ENCODE data around the gene VSIG10.
"Not testable (repeated sequence)": the region's sequence is repeated elsewhere in the genome, so short reads cannot be mapped to it uniquely, and the experiment has no call there.

VSIG10 gene

DNA sequence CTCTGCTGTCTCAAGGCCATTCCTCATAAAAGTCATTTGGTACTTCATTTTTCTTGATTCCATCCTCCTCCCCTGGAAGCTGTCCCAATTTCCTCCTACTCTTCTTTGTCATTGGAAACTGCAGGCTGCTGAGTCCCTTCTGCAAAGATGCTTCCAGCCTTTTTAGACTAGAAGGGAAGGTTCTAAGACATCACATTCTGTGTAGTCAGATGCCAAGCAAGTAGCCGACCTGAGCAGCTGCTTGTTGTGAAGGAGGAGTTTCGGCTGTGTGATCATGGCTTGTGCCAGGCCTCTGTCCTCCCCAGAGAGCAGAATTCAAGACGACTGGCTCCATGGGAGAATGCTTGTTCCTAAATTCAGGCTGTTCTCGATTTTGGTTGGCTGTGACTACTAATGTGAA, 78.6 kb downstream of the VSIG10 start:
- no peak for DNase-seq

- no peak for DNase-seq
These were observed 80.4 kb downstream of the VSIG10 start for GRCh38 chr12:118023301-118023860.

DNA sequence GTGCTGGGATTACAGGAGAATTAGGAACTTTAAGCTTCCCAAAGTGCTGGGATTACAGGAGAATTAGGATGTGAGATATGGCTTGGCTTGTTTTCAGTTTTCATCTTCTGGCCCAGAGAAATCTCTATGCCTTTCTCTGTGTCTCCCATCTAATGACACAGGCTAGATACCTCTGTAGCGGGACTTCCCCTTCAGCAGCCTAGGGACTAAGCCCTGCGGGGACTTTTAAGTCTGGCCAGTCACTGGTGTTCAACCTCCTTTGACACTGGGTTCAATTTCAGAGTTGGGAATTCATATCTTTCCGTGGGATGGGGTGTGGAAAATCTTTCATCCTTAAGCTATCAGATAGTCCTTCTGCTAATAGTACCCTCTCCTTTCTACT, 81.1 kb downstream of the VSIG10 start:
- no peak for DNase-seq

DNA sequence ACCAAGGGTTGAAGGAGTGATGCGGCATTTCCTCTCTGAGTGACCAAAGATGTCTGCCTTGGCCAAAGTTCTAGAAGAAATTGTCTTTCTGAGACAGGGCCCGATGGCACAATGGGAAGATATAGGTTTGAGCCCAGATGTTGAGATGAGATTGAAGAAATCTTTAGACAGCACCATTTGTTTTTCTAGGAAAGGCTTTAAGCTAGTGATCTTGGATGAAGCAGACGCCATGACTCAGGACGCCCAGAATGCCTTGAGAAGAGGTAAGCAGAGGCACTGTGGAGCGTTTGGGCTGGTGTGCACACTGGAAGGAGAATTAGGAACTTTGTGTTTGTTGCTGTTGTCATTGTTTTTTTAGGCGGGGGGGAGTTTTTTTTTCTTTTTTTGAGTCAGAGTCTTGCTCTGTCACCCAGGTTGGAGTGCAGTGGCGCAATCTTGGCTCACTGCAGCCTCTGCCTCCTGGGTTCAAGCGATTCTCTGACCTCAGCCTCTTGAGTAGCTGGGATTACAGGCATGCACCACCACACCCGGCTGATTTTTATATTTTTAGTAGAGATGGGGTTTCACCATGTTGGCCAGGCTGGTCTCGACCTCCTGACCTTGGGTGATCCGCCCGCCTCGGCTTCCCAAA, 81.6 kb downstream of the VSIG10 start:
- DNase-seq = not testable (repeated sequence)

DNA sequence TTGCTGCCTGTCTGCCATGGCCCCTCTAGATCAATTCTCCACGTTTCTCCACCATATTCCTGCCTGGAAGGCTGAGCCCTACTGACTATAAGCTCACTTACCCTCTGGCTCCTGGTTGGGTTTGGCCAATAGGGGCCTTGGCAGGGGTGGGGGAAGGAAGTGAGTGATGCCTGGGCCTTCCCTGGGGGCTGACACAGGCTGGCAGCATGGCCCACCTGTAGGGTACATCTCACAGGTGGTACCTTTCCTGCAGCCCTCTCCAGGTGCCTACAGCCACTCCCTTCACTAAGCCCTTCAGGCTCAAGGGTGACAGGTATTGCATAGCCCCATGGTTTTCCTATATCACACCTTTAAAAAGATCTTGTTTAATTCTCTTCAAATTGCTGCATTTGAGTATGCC, 83.8 kb downstream of the VSIG10 start:
- no peak for DNase-seq

- no peak for DNase-seq
These were observed 85.9 kb downstream of the VSIG10 start for GRCh38 chr12:118017926-118018325.

DNA sequence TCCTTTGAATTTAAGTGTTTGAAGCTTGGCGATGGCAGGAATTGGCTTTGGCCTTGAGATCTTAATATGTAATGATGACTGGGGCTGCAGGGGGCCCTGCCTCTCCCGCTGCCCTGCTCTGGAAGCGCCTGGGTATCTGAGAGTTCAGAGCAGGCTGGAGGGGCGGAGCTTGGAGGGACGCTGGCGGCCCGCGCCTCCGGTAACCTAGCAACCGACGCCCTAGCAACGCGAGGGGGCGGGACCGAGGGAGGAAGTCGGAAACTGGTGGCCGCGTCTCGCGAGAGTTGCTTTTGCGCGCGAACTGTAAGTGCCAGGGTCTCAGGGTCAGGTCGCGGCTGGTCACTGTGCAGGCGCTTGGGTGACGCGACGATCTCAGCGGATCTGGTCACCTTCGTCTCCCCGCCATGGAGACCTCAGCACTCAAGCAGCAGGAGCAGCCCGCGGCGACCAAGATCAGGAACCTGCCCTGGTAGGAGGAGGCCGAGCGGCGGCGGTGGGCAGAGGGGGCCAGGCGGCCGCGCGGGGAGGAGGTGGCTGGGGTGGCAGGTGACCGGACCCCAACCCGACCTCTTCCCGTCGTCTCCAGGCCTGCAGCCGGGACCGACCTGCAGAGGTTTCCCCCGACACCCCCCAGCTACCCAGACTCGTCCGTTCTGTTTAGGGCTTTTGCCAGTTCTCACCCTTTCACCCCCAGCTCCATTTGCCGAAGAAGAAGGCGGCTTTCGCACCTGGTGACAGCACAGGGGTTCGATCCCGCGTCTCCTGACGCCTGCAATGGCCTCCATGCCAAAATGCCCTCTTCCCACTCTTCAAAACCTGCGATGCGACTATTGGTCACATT, 87.2 kb downstream of the VSIG10 start, which contains the start of gene RFC5:
RFC5 (plus strand) TSS at position 280 of the 841 bp plus-strand sequence; CDS start at position 405, 125 bp downstream.
- peak; percentile 99 for DNase-seq

DNA sequence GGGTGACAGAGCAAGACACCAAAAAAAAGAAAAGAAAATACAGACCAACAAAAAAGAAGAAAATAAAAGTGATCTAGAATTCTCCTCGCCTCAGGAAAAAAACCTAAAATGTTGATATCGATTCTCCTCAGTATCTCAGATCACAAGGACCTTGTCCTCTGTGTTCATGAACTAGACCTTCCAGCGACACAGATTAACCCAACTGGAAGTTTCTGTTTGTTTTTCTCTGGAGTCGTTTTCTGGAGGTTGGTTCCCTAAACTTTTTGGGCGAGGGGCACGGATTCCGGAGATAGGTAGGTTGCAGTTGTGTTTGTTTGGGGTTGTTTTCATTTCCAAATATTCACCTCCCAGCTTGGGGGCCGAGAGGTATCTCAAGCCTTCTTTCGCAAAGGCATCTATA, 87.9 kb downstream of the VSIG10 start:
- no peak for DNase-seq

DNA sequence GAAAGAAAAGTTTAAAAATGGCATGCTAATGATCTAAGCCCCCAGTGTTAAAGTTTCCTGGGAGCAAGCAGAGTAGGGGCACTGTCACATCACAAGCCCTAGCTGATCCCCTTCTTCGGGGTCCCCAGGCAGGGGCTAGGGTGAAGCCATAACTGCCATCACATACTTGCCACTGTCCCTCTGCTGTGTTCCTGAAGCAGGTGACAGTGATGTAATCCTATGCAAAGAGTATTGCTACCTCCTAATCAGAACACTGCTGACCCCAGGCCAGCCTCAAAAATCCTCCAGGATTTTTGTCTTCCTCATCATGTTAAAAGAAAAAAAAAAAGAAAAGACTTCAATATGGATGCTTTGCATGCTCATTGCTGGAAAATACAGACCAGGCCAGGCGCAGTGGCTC, 88.5 kb downstream of the VSIG10 start:
- DNase-seq = no peak
